HepG2 (cell line): Measurements from ENCODE around the gene EGFR. TPM values are rescaled to one million over a fixed set of nuclear protein-coding genes. Genes with fewer than 3 reads are reported as not detected.

Source experiments
- ETV6 ChIP-seq: sonication (generic); formaldehyde crosslinking; conservative IDR thresholded peaks from 2 replicates; pipeline ENCODE4 v1.4.0; 2020; ENCODE audit warnings: missing genetic modification reagents
- GZF1 ChIP-seq: sonication (generic); formaldehyde crosslinking; IDR thresholded peaks from 2 replicates; pipeline ENCODE4 v1.5.1; 2020; ENCODE audit warnings: mild to moderate bottlenecking, missing genetic modification reagents
- HHEX ChIP-seq: IDR thresholded peaks from 2 replicates; pipeline ENCODE4 v1.6.1; 2016; ENCODE audit warnings: control low read depth
- MAF1 ChIP-seq: sonication (generic); formaldehyde crosslinking; IDR thresholded peaks from 2 replicates; pipeline ENCODE4 v1.5.0; 2020; ENCODE audit warnings: missing genetic modification reagents, borderline replicate concordance
- MEIS2 ChIP-seq: sonication (generic); formaldehyde crosslinking; IDR thresholded peaks from 2 replicates; pipeline ENCODE4 v1.9.0; 2021; ENCODE audit warnings: mild to moderate bottlenecking, missing genetic modification reagents
- RXRA ChIP-seq: sonication (generic); formaldehyde crosslinking; IDR thresholded peaks from 2 replicates; pipeline ENCODE4 v1.5.1; 2020; ENCODE audit warnings: missing genetic modification reagents
- SIN3A ChIP-seq: IDR thresholded peaks from 2 replicates; pipeline ENCODE4 v1.6.1; 2011; ENCODE audit warnings: low read depth, mild to moderate bottlenecking, control low read depth, low read length, borderline replicate concordance
- THRA ChIP-seq: sonication (generic); formaldehyde crosslinking; IDR thresholded peaks from 2 replicates; pipeline ENCODE4 v1.4.0; 2020; ENCODE audit warnings: missing genetic modification reagents, borderline replicate concordance
- YEATS4 ChIP-seq: sonication (generic); formaldehyde crosslinking; IDR thresholded peaks from 2 replicates; pipeline ENCODE4 v1.4.0; 2020; ENCODE audit warnings: missing genetic modification reagents, borderline replicate concordance
- ZBTB37 ChIP-seq: sonication (generic); formaldehyde crosslinking; IDR thresholded peaks from 2 replicates; pipeline ENCODE4 v1.4.0; 2020; ENCODE audit warnings: mild to moderate bottlenecking, missing genetic modification reagents
- ZNF407 ChIP-seq: sonication (generic); formaldehyde crosslinking; IDR thresholded peaks from one replicate; pipeline ENCODE4 v1.5.1; 2020; ENCODE audit warnings: mild to moderate bottlenecking, missing genetic modification reagents; ENCODE audit errors: not compliant biosample characterization
- ZNF557 ChIP-seq: sonication (generic); formaldehyde crosslinking; IDR thresholded peaks from 2 replicates; pipeline ENCODE4 v1.4.0; 2020; ENCODE audit warnings: missing genetic modification reagents
- polyA plus RNA-seq, 8 experiments: library from polyadenylated mRNA; depleted of rRNA in 3 of 8; stranded (reverse) in 7 of 8; unstranded in 1 of 8; fragments of >200 nt; fragmentation: Illumina TruSeq in 4 of 8; extraction: Trizol in 4 of 8; gene quantifications; 2 replicates each; pipeline versions ENCODE4 v1.2.1 to v1.2.3, GENCODE V29; 2011 to 2016; ENCODE audit warnings: low read depth in 4 of 8, missing spikeins in 1 of 8, mixed read lengths in 1 of 8; ENCODE audit not compliant: insufficient read depth in 1 of 8
- total RNA-seq, 5 experiments: library from RNA; depleted of rRNA; stranded (reverse); fragments of >200 nt; fragmentation: Illumina TruSeq; extraction: Trizol; gene quantifications; 2 replicates each; pipeline ENCODE4 v1.2.3, GENCODE V29; 2016; ENCODE audit warnings: low read depth in 1 of 5
- TF ChIP-seq, protein P1 (sequence below): sonication (generic); formaldehyde crosslinking; IDR thresholded peaks from 2 replicates; pipeline ENCODE4 v1.4.0; 2020; ENCODE audit warnings: missing genetic modification reagents
- TF ChIP-seq, protein P2 (sequence below): fragments of 450-650 bp; IDR thresholded peaks from 2 replicates; pipeline ENCODE4 v1.6.1; 2017; ENCODE audit warnings: mild to moderate bottlenecking

Gene EGFR
- total and polyA plus RNA-seq, 2 of the 13 experiments (the other 11 are each of a cell fraction or from before 2014, with no cell fraction given): 7.0 to 10.0 TPM

DNA sequence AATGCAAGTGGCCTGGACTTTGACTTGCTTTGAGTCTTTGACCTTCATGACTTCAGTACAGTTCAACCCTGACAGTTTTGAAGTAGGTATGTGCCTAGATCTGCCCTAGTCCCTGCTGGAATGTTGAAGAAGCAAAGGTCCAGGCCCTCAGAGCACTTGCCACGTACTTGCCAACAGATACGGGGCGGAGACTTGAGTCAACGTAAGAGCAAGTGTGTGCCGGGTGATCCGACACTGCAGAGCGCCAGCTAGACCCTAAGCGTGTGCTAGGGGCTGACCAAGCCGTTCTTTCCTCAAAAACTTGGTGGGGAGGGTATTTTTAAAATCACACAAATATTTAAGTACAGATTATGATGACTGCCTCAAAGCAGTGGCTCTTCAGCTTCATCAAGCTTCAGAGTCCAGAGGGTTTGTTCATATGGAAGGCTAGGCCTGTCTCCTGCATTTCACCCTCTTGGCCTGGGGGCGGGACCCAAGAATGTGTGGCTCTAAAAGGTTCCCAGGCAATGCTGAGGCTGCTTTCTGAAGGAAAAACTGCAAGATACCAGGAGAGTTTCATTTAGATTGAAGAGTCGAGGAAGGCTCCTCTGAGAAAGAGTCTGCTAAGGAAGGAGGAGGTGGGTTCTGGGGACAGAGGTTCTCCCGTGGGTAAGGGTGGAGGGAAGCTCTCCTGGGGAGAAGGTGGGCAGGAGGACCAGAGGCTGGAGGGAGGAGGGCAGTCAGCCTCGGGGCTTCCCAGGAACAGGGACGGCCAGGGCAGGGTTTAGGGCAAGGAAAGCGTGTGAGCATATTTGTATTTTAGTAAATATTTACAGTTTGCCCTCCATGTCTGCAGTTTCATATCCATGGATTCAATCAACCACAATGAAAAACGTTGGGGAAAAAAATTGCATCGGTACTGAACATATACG, 160.3 kb downstream of the EGFR start (continued):
- peak; percentile 68 for TF ChIP-seq RXRA (CRISPR knock-in tag)
- TF ChIP-seq YEATS4 (CRISPR knock-in tag): peak; percentile 72; the same call in 1 of the 2 replicates
- peak; percentile 84 for TF ChIP-seq MEIS2 (CRISPR knock-in tag)
- TF ChIP-seq ZNF407 (CRISPR knock-in tag): no peak
- no peak for TF ChIP-seq ZBTB37 (CRISPR knock-in tag)
- TF ChIP-seq, protein P1, sequence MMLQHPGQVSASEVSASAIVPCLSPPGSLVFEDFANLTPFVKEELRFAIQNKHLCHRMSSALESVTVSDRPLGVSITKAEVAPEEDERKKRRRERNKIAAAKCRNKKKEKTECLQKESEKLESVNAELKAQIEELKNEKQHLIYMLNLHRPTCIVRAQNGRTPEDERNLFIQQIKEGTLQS: peak; percentile 27; the same call in 1 of the 2 replicates
- no peak; the same call in 1 of the 2 replicates for TF ChIP-seq SIN3A
- TF ChIP-seq MAF1 (CRISPR knock-in tag): no peak
- TF ChIP-seq, protein P2, sequence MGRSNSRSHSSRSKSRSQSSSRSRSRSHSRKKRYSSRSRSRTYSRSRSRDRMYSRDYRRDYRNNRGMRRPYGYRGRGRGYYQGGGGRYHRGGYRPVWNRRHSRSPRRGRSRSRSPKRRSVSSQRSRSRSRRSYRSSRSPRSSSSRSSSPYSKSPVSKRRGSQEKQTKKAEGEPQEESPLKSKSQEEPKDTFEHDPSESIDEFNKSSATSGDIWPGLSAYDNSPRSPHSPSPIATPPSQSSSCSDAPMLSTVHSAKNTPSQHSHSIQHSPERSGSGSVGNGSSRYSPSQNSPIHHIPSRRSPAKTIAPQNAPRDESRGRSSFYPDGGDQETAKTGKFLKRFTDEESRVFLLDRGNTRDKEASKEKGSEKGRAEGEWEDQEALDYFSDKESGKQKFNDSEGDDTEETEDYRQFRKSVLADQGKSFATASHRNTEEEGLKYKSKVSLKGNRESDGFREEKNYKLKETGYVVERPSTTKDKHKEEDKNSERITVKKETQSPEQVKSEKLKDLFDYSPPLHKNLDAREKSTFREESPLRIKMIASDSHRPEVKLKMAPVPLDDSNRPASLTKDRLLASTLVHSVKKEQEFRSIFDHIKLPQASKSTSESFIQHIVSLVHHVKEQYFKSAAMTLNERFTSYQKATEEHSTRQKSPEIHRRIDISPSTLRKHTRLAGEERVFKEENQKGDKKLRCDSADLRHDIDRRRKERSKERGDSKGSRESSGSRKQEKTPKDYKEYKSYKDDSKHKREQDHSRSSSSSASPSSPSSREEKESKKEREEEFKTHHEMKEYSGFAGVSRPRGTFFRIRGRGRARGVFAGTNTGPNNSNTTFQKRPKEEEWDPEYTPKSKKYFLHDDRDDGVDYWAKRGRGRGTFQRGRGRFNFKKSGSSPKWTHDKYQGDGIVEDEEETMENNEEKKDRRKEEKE: no peak
- no peak for TF ChIP-seq ZNF557 (CRISPR knock-in tag)
- no peak for TF ChIP-seq GZF1 (CRISPR knock-in tag)
- TF ChIP-seq HHEX: no peak; the same call in 1 of the 2 replicates
- TF ChIP-seq ETV6 (CRISPR knock-in tag): no peak
- peak; percentile 66; the same call in 1 of the 2 replicates for TF ChIP-seq THRA (CRISPR knock-in tag)
